GM12878 (cell line): ENCODE results near the gene ADGRD1. TPM values are rescaled to one million over a fixed set of nuclear protein-coding genes. Genes with fewer than 3 reads are reported as not detected.

ENCODE experiments used
- ATAC-seq: fragments of 200-7000 bp; cut with Tn5 transposase; 3 replicates; pipeline ENCODE4 v1.9.1; 2020; ENCODE audit warnings: mild to moderate bottlenecking, moderate library complexity
- BruUV-seq: library from RNA; stranded (reverse); fragments of 400-500 nt; replicated peaks from 2 replicates; lab custom pipeline; 2021; lab: Mats Ljungman, UMichigan
- CTCF ChIA-PET: fragments of 300-600 bp; sonication (Branson Sonifier 250); formaldehyde crosslinking; extraction: SDS; loops from one replicate; lab custom pipeline; 2021; ENCODE audit warnings: inconsistent platforms; lab: Yijun Ruan, JAX
- POLR2A ChIA-PET: fragments of 350-600 bp; formaldehyde crosslinking; extraction: SDS; loops from one replicate; lab custom pipeline; 2021; ENCODE audit warnings: inconsistent platforms; lab: Charles Lee
- RAD21 ChIA-PET: fragments of 300-600 bp; sonication (Branson Sonifier 250); formaldehyde crosslinking; loops from one replicate; lab custom pipeline; 2023; ENCODE audit warnings: antibody characterized with exemption; ENCODE audit not compliant: unreplicated experiment; lab: Charles Lee
- SMC1A ChIA-PET: fragments of 300-600 bp; sonication (Branson Sonifier 250); formaldehyde crosslinking; loops from one replicate; lab custom pipeline; 2023; ENCODE audit not compliant: unreplicated experiment, uncharacterized antibody; lab: Charles Lee
- DNase-seq: peaks from one replicate; pipeline ENCODE4 v3.0.0-alpha.2; 2011; ENCODE audit warnings: low read depth, low spot score
- FAIRE-seq: peaks from 3 replicates; lab custom pipeline; 2011; peaks lifted over from hg19 to GRCh38; lab: Jason Lieb, UNC
- H2AFZ ChIP-seq: 2 replicates; pipeline ENCODE4 v1.6.0; 2011; ENCODE audit warnings: low read depth, low read length, control low read depth; ENCODE audit not compliant: control insufficient read depth
- H3K27ac ChIP-seq: 2 replicates; pipeline ENCODE4 v1.5.1; 2011; ENCODE audit warnings: control low read depth; ENCODE audit not compliant: control insufficient read depth, insufficient read depth
- H3K27me3 ChIP-seq, 2 experiments: replicated peaks in 1 of 2; 2 replicates each; pipeline versions ENCODE4 v1.6.0 to v1.6.1; 2011; ENCODE audit warnings: low read length in 1 of 2; ENCODE audit not compliant: control insufficient read depth in 2 of 2, insufficient read depth in 2 of 2
- H3K36me3 ChIP-seq, 2 experiments: 2 replicates each; pipeline ENCODE4 v1.5.1; 2011; ENCODE audit warnings: low read length in 1 of 2; ENCODE audit not compliant: control insufficient read depth in 2 of 2, insufficient read depth in 2 of 2
- H3K4me1 ChIP-seq: 2 replicates; pipeline ENCODE4 v1.6.1; 2011; ENCODE audit warnings: mild to moderate bottlenecking, low read length, moderate library complexity, mixed read lengths; ENCODE audit not compliant: control insufficient read depth, insufficient read depth
- H3K4me2 ChIP-seq: 2 replicates; pipeline ENCODE4 v1.6.0; 2011; ENCODE audit warnings: control low read depth; ENCODE audit not compliant: control insufficient read depth, insufficient read depth
- H3K4me3 ChIP-seq: fragments of 200-600 bp; sonication (generic); 2 replicates; pipeline ENCODE4 v1.5.1; 2016
- H3K79me2 ChIP-seq: 2 replicates; pipeline ENCODE4 v1.6.0; 2011; ENCODE audit warnings: low read length; ENCODE audit not compliant: control insufficient read depth, insufficient read depth
- H3K9ac ChIP-seq: 2 replicates; pipeline ENCODE4 v1.8.0; 2011; ENCODE audit warnings: low read length, control low read depth, mixed read lengths; ENCODE audit not compliant: control insufficient read depth, insufficient read depth
- H3K9me3 ChIP-seq: replicated peaks from 3 replicates; pipeline ENCODE4 v1.5.1; 2011; ENCODE audit warnings: mild to moderate bottlenecking, low read length; ENCODE audit not compliant: control insufficient read depth, insufficient read depth
- H4K20me1 ChIP-seq: 2 replicates; pipeline ENCODE4 v1.6.0; 2011; ENCODE audit not compliant: control insufficient read depth, insufficient read depth
- NFIC ChIP-seq: IDR thresholded peaks from 2 replicates; pipeline ENCODE4 v1.6.1; 2012; ENCODE audit warnings: low read depth, mild to moderate bottlenecking, inconsistent platforms, low read length, moderate library complexity
- SMC3 ChIP-seq: IDR thresholded peaks from 2 replicates; pipeline ENCODE4 v1.6.1; 2011; ENCODE audit warnings: low read length, improper control_type of control experiment, borderline replicate concordance
- WGBS: methylation state at CpG from one replicate; pipeline ENCODE4 v1.1.6; 2016; ENCODE audit warnings: low lambda C conversion rate; ENCODE audit not compliant: insufficient replicate concordance, insufficient coverage; ENCODE audit errors: missing lambda C conversion rate; 5-methylcytosine and 5-hydroxymethylcytosine counted together
- in situ Hi-C: fragments of 300-500 bp; cut with MboI; formaldehyde crosslinking; loops from 9 replicates; pipeline ENCODE4 v1.14.3; 2018; ENCODE audit warnings: mixed read lengths
- intact Hi-C: fragments of 100-400 bp; cut with micrococcal nuclease; formaldehyde crosslinking; loops from one replicate; pipeline ENCODE4 v1.14.2; 2022; ENCODE audit not compliant: unreplicated experiment
- polyA plus RNA-seq, 11 experiments: library from polyadenylated mRNA; depleted of rRNA in 4 of 11; unstranded in 6 of 11; stranded (reverse) in 5 of 11; fragments of >200 nt; fragmentation: Nextera tagmentation in 4 of 11; fragmentation: Illumina TruSeq in 1 of 11; extraction: Ambion mirVana in 4 of 11; extraction: Trizol in 1 of 11; gene quantifications; 1 replicate in 1 of 11; 2 replicates in 10 of 11; pipeline versions ENCODE4 v1.2.1 to v1.2.3, GENCODE V29; 2011 to 2016; ENCODE audit warnings: inconsistent platforms in 2 of 11, missing spikeins in 2 of 11, low read depth in 1 of 11
- total RNA-seq, 4 experiments: library from RNA; depleted of rRNA in 3 of 4; stranded (reverse); fragments of >200 nt in 3 of 4; fragmentation: Illumina TruSeq in 1 of 4; extraction: Trizol in 1 of 4; gene quantifications; 2 replicates each; pipeline versions ENCODE4 v1.2.1 to v1.2.3, GENCODE V29; 2013 to 2021
- TF ChIP-seq, protein P1 (sequence below): fragments of 450-650 bp; IDR thresholded peaks from 2 replicates; pipeline ENCODE4 v1.6.1; 2017; ENCODE audit warnings: mild to moderate bottlenecking, moderate library complexity

Gene ADGRD1
- total and polyA plus RNA-seq, 10 of the 15 experiments (the other 5 are each of a cell fraction or from before 2014, with no cell fraction given): 0.15 to 12.7 (median 1.2) TPM

GRCh38 chr12:131113568-131114270 is 160.0 kb downstream of the ADGRD1 start (continued):
- TF ChIP-seq, protein P1, sequence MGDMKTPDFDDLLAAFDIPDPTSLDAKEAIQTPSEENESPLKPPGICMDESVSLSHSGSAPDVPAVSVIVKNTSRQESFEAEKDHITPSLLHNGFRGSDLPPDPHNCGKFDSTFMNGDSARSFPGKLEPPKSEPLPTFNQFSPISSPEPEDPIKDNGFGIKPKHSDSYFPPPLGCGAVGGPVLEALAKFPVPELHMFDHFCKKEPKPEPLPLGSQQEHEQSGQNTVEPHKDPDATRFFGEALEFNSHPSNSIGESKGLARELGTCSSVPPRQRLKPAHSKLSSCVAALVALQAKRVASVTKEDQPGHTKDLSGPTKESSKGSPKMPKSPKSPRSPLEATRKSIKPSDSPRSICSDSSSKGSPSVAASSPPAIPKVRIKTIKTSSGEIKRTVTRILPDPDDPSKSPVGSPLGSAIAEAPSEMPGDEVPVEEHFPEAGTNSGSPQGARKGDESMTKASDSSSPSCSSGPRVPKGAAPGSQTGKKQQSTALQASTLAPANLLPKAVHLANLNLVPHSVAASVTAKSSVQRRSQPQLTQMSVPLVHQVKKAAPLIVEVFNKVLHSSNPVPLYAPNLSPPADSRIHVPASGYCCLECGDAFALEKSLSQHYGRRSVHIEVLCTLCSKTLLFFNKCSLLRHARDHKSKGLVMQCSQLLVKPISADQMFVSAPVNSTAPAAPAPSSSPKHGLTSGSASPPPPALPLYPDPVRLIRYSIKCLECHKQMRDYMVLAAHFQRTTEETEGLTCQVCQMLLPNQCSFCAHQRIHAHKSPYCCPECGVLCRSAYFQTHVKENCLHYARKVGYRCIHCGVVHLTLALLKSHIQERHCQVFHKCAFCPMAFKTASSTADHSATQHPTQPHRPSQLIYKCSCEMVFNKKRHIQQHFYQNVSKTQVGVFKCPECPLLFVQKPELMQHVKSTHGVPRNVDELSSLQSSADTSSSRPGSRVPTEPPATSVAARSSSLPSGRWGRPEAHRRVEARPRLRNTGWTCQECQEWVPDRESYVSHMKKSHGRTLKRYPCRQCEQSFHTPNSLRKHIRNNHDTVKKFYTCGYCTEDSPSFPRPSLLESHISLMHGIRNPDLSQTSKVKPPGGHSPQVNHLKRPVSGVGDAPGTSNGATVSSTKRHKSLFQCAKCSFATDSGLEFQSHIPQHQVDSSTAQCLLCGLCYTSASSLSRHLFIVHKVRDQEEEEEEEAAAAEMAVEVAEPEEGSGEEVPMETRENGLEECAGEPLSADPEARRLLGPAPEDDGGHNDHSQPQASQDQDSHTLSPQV: no peak

GRCh38 chr12:131114271-131114670 is 160.6 kb downstream of the ADGRD1 start:
- Histone ChIP-seq H2AFZ (no peak overlapping the region), H3K4me3 (no peak overlapping the region), H3K27me3 (no peaks in the 10 kb centered on the region), H3K4me1 (no peaks in the 10 kb centered on the region), H3K79me2 (no peaks in the 10 kb centered on the region), H3K4me2 (no peak overlapping the region), H3K36me3 (no peaks in the 10 kb centered on the region), H3K9ac (no peak overlapping the region), H3K27ac (no peak overlapping the region), H3K9me3 (no peaks in the 10 kb centered on the region), H4K20me1 (no peaks in the 10 kb centered on the region)
- ChIA-PET SMC1A (interaction anchor here (0.9 to 6.1 kb wide), 5 partner anchors 10 to 124 kb away, joined by 3 to 37 read pairs (median 4); no protein-coding TSS in a partner anchor), CTCF (interaction anchor here (0.6 to 7.7 kb wide), 4 partner anchors 10 to 130 kb away, joined by 3 to 80 read pairs (median 18); no protein-coding TSS in a partner anchor), RAD21 (interaction anchor here (0.5 to 2.9 kb wide), 3 partner anchors 9 to 21 kb away, joined by 3 to 16 read pairs (median 4); no protein-coding TSS in a partner anchor), POLR2A (no interaction called here)
- in situ Hi-C loops: no loop called here
- FAIRE-seq: no peak
- DNase-seq: no peak
- BruUV-seq: no TSS peak
- no peak for ATAC-seq
- TF ChIP-seq SMC3 (no peak), NFIC (no peak)
- intact Hi-C loops: no loop called here
- 63% methylated on average over 5 of the region's 5 CpGs for WGBS
